Measurements from ENCODE around the gene TCF4.

GRCh38 chr18:55418439-55418838 lies 169.6 kb downstream of the TCF4 start:
- TF ChIP-seq CTCF (IDR thresholded peaks at IDR 0.05) = no peak
- TF ChIP-seq POLR2A (IDR thresholded peaks at IDR 0.05; ENCODE audit: low read depth) = no peak
- TF ChIP-seq EP300 (IDR thresholded peaks at IDR 0.05) = no peak
- no peak for TF ChIP-seq POLR2AphosphoS5 (IDR thresholded peaks at IDR 0.05)
